Measurements from ENCODE around the gene PLXNA1. TPM values are rescaled to one million over a fixed set of nuclear protein-coding genes. Genes with fewer than 3 reads are reported as not detected.

Gene PLXNA1
- total RNA-seq, 1 experiment from 2014 or later: 30.3 TPM

DNA sequence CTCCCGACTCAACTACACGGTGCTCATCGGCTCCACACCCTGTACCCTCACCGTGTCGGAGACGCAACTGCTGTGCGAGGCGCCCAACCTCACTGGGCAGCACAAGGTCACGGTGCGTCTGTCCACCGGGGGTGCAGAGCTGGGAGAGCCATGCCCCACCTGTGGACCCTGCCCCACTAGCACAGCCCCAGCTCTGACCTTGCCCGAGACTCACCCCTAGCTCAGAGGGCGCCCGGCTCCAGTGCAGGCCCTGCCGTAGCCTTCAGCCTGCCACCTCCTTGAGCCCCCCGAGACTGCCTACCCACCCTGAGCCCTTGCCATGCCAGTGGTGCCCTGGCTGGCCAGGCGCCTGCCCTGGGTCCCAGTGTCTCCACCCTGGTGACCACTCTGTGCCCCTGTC, 34.9 kb downstream of the PLXNA1 start:
- H3K9me3 ChIP-seq (ENCODE audit: control insufficient read depth in 1 of 2, insufficient read depth in 1 of 2, low read depth in 1 of 2, low read length in 2 of 2): no peaks in the 10 kb centered on the region
- ChIA-PET CTCF (no interaction called here), RAD21 (ENCODE audit: low non-redundant PET in 1 of 2, low total read pairs in 2 of 2, uncharacterized antibody in 2 of 2, unreplicated experiment in 2 of 2) (no interaction called here), POLR2A (no interaction called here)
- peaks cover 0 to 12% of the 10 kb centered on the region in 2 experiments; a peak in 2 of 4 replicates for H3K36me3 ChIP-seq (ENCODE audit: control insufficient read depth in 1 of 2, insufficient read depth in 2 of 2, low read length in 2 of 2)
- no TSS peak for BruUV-seq (replicated peaks)
- no peaks in the 10 kb centered on the region for H3K27me3 ChIP-seq (ENCODE audit: insufficient read depth, low read length)
- no peaks in the 10 kb centered on the region for H3K79me2 ChIP-seq (ENCODE audit: insufficient read depth, low read length)
- no peak overlapping the region for H3K27ac ChIP-seq (ENCODE audit: low read depth, low read length)
- no peaks in the 10 kb centered on the region for H3K4me1 ChIP-seq (ENCODE audit: control insufficient read depth in 1 of 2, insufficient read depth in 2 of 2, low read length in 2 of 2)
- no peaks in the 10 kb centered on the region for H3K9me2 ChIP-seq (ENCODE audit: insufficient read depth)
- DNase-seq (ENCODE audit: low read depth, low spot score) (no peak), ATAC-seq (no peak)
- no peak overlapping the region for H3K4me2 ChIP-seq (ENCODE audit: low read length)
- TF ChIP-seq EZH2phosphoT487 (IDR thresholded peaks at IDR 0.05; ENCODE audit: borderline replicate concordance) (no peak), YY1 (IDR thresholded peaks at IDR 0.05; ENCODE audit: extremely low read depth, insufficient replicate concordance, low read depth, low read length) (no peak), ATF3 (IDR thresholded peaks at IDR 0.05) (no peak), ZNF274 (IDR thresholded peaks at IDR 0.05; ENCODE audit: low read depth, low read length) (no peak), ZFX (IDR thresholded peaks at IDR 0.05) (no peak), TCF7L2 (IDR thresholded peaks at IDR 0.05; ENCODE audit: borderline replicate concordance, extremely low read depth, insufficient read depth, insufficient read length) (no peak), ELF1 (IDR thresholded peaks at IDR 0.05; ENCODE audit: borderline replicate concordance, low read depth) (no peak), RAD21 (IDR thresholded peaks at IDR 0.05; ENCODE audit: low read depth) (no peak), SP1 (IDR thresholded peaks at IDR 0.05; ENCODE audit: low read depth) (no peak), ZBTB33 (IDR thresholded peaks at IDR 0.05; ENCODE audit: extremely low read depth, insufficient replicate concordance, low read length) (no peak), SRF (IDR thresholded peaks at IDR 0.05; ENCODE audit: low read depth) (no peak), POLR2AphosphoS5 (IDR thresholded peaks at IDR 0.05; ENCODE audit: low read depth, low read length) (no peak), EZH2 (IDR thresholded peaks at IDR 0.05) (no peak), FOSL1 (IDR thresholded peaks at IDR 0.05; ENCODE audit: low read depth) (no peak)
- TF ChIP-seq, protein P1, sequence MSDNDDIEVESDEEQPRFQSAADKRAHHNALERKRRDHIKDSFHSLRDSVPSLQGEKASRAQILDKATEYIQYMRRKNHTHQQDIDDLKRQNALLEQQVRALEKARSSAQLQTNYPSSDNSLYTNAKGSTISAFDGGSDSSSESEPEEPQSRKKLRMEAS (IDR thresholded peaks at IDR 0.05): no peak
- TF ChIP-seq, protein P2, sequence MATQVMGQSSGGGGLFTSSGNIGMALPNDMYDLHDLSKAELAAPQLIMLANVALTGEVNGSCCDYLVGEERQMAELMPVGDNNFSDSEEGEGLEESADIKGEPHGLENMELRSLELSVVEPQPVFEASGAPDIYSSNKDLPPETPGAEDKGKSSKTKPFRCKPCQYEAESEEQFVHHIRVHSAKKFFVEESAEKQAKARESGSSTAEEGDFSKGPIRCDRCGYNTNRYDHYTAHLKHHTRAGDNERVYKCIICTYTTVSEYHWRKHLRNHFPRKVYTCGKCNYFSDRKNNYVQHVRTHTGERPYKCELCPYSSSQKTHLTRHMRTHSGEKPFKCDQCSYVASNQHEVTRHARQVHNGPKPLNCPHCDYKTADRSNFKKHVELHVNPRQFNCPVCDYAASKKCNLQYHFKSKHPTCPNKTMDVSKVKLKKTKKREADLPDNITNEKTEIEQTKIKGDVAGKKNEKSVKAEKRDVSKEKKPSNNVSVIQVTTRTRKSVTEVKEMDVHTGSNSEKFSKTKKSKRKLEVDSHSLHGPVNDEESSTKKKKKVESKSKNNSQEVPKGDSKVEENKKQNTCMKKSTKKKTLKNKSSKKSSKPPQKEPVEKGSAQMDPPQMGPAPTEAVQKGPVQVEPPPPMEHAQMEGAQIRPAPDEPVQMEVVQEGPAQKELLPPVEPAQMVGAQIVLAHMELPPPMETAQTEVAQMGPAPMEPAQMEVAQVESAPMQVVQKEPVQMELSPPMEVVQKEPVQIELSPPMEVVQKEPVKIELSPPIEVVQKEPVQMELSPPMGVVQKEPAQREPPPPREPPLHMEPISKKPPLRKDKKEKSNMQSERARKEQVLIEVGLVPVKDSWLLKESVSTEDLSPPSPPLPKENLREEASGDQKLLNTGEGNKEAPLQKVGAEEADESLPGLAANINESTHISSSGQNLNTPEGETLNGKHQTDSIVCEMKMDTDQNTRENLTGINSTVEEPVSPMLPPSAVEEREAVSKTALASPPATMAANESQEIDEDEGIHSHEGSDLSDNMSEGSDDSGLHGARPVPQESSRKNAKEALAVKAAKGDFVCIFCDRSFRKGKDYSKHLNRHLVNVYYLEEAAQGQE (IDR thresholded peaks at IDR 0.05; ENCODE audit: low read depth): no peak
- TF ChIP-seq, protein P3, sequence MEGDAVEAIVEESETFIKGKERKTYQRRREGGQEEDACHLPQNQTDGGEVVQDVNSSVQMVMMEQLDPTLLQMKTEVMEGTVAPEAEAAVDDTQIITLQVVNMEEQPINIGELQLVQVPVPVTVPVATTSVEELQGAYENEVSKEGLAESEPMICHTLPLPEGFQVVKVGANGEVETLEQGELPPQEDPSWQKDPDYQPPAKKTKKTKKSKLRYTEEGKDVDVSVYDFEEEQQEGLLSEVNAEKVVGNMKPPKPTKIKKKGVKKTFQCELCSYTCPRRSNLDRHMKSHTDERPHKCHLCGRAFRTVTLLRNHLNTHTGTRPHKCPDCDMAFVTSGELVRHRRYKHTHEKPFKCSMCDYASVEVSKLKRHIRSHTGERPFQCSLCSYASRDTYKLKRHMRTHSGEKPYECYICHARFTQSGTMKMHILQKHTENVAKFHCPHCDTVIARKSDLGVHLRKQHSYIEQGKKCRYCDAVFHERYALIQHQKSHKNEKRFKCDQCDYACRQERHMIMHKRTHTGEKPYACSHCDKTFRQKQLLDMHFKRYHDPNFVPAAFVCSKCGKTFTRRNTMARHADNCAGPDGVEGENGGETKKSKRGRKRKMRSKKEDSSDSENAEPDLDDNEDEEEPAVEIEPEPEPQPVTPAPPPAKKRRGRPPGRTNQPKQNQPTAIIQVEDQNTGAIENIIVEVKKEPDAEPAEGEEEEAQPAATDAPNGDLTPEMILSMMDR (IDR thresholded peaks at IDR 0.05 in 2 of 3, conservative IDR thresholded peaks at IDR 0.05 in 1 of 3; ENCODE audit: borderline replicate concordance in 1 of 3, insufficient read depth in 1 of 3, low read depth in 2 of 3, low read length in 2 of 3): no peak
- no peaks in the 10 kb centered on the region for H4K20me1 ChIP-seq (ENCODE audit: insufficient read depth)
- intact Hi-C loops (cut with micrococcal nuclease): no loop called here
- no peak overlapping the region for H3K9ac ChIP-seq (ENCODE audit: low read length)
- no peak overlapping the region for H3K4me3 ChIP-seq (replicated peaks in 1 of 2; ENCODE audit: low read depth in 1 of 2, low read length in 2 of 2)
- no peak overlapping the region for H2AFZ ChIP-seq (ENCODE audit: low read depth, low read length, poor library complexity, severe bottlenecking)
